HepG2 (cell line): ENCODE data around the gene DISP2. TPM values are rescaled to one million over a fixed set of nuclear protein-coding genes. Genes with fewer than 3 reads are reported as not detected.
A peak's percentile ranks its signal among the peaks of the same experiment; 100 is the strongest.

Source experiments
- ATAC-seq: fragments of 200-7000 bp; cut with Tn5 transposase; 3 replicates; pipeline ENCODE4 v1.9.1; 2020; ENCODE audit warnings: mild to moderate bottlenecking, moderate library complexity
- BruUV-seq: library from RNA; stranded (reverse); fragments of 400-500 nt; replicated peaks from 2 replicates; lab custom pipeline; 2021; lab: Mats Ljungman, UMichigan
- CTCF ChIA-PET: fragments of 300-600 bp; formaldehyde crosslinking; extraction: SDS; loops from one replicate; lab custom pipeline; 2021; ENCODE audit warnings: low total read pairs, inconsistent platforms, low intra/inter-chr PET ratio; lab: Yijun Ruan, JAX
- POLR2A ChIA-PET: fragments of 350-600 bp; sonication (Branson Sonifier 250); formaldehyde crosslinking; loops from one replicate; lab custom pipeline; 2020; ENCODE audit warnings: antibody characterized with exemption, inconsistent platforms; lab: Yijun Ruan, JAX
- DNase-seq: peaks from one replicate; pipeline ENCODE4 v3.0.0-alpha.2; 2015; ENCODE audit warnings: low spot score
- FAIRE-seq: peaks from 3 replicates; lab custom pipeline; 2011; peaks lifted over from hg19 to GRCh38; lab: Jason Lieb, UNC
- H2AFZ ChIP-seq: one replicate; pipeline ENCODE4 v1.6.1; 2011; ENCODE audit warnings: low read length, inconsistent platforms
- H3K27ac ChIP-seq: fragments of 300-600 bp; 3 replicates; pipeline ENCODE4 v1.8.0; 2011; ENCODE audit warnings: mixed run types, mild to moderate bottlenecking, mixed read lengths, low read length, inconsistent platforms; ENCODE audit not compliant: insufficient read depth; ENCODE audit errors: extremely low read length
- H3K27me3 ChIP-seq, 2 experiments: fragments of 200-600 bp in 1 of 2; 2 replicates in 1 of 2; 3 replicates in 1 of 2; pipeline versions ENCODE4 v1.6.0 to v1.8.0; 2011; ENCODE audit warnings: low read length in 2 of 2, mild to moderate bottlenecking in 2 of 2, moderate library complexity in 2 of 2, inconsistent platforms in 1 of 2; ENCODE audit not compliant: insufficient read depth in 2 of 2, control insufficient read depth in 1 of 2
- H3K36me3 ChIP-seq, 2 experiments: fragments of 200-600 bp in 1 of 2; replicated peaks in 1 of 2; 2 replicates in 1 of 2; 3 replicates in 1 of 2; pipeline versions ENCODE4 v1.5.1 to v1.8.0; 2011; ENCODE audit warnings: low read length in 2 of 2, inconsistent platforms in 1 of 2; ENCODE audit not compliant: insufficient read depth in 2 of 2, control insufficient read depth in 1 of 2
- H3K4me1 ChIP-seq: 2 replicates; pipeline ENCODE4 v1.5.1; 2012; ENCODE audit warnings: low read length, inconsistent platforms; ENCODE audit not compliant: insufficient read depth
- H3K4me2 ChIP-seq: 2 replicates; pipeline ENCODE4 v1.6.0; 2011; ENCODE audit warnings: low read depth, low read length, inconsistent platforms
- H3K4me3 ChIP-seq, 3 experiments: fragments of 200-600 bp in 1 of 3; sonication (generic), shearing (Covaris generic) in 1 of 3; replicated peaks in 1 of 3; 2 replicates each; pipeline ENCODE4 v1.5.1; 2011 to 2016; ENCODE audit warnings: low read length in 3 of 3, inconsistent platforms in 2 of 3, low read depth in 2 of 3, mild to moderate bottlenecking in 2 of 3, control low read depth in 1 of 3, mixed read lengths in 1 of 3; ENCODE audit not compliant: insufficient read depth in 1 of 3
- H3K79me2 ChIP-seq: one replicate; pipeline ENCODE4 v1.6.1; 2011; ENCODE audit warnings: low read length, inconsistent platforms; ENCODE audit not compliant: insufficient read depth
- H3K9ac ChIP-seq: 2 replicates; pipeline ENCODE4 v1.6.0; 2011; ENCODE audit warnings: mild to moderate bottlenecking, low read depth, low read length, inconsistent platforms; ENCODE audit not compliant: insufficient read depth
- H3K9me3 ChIP-seq: 2 replicates; pipeline ENCODE4 v1.5.1; 2012; ENCODE audit warnings: mild to moderate bottlenecking, low read length
- H4K20me1 ChIP-seq: 2 replicates; pipeline ENCODE4 v1.6.0; 2011; ENCODE audit warnings: inconsistent platforms, mild to moderate bottlenecking, low read length, moderate library complexity; ENCODE audit not compliant: insufficient read depth
- HNF1B ChIP-seq: sonication (generic); formaldehyde crosslinking; IDR thresholded peaks from 2 replicates; pipeline ENCODE4 v1.5.1; 2020; ENCODE audit warnings: mild to moderate bottlenecking, moderate library complexity, missing genetic modification reagents
- HOXA7 ChIP-seq: sonication (generic); formaldehyde crosslinking; IDR thresholded peaks from 2 replicates; pipeline ENCODE4 v1.8.1; 2022; ENCODE audit warnings: mild to moderate bottlenecking, missing genetic modification reagents, moderate library complexity
- PCBP1 ChIP-seq: fragments of 200-400 bp; formaldehyde crosslinking; IDR thresholded peaks from 2 replicates; pipeline ENCODE4 v1.6.1; 2017; ENCODE audit warnings: mild to moderate bottlenecking, low read depth, low read length, borderline replicate concordance
- PHF20 ChIP-seq: sonication (generic); formaldehyde crosslinking; IDR thresholded peaks from 2 replicates; pipeline ENCODE4 v1.5.0; 2020; ENCODE audit warnings: mild to moderate bottlenecking, missing genetic modification reagents
- SAP130 ChIP-seq: IDR thresholded peaks from 2 replicates; pipeline ENCODE4 v1.6.1; 2016; ENCODE audit warnings: low read depth
- SOX6 ChIP-seq, 2 experiments: fragments of 450-650 bp in 1 of 2; sonication (generic) in 1 of 2; formaldehyde crosslinking in 1 of 2; IDR thresholded peaks; 2 replicates each; pipeline versions ENCODE4 v1.4.0 to v1.6.1; 2017 to 2020; ENCODE audit warnings: antibody characterized with exemption in 1 of 2, mild to moderate bottlenecking in 1 of 2, missing genetic modification reagents in 1 of 2
- ZSCAN31 ChIP-seq: sonication (generic); formaldehyde crosslinking; IDR thresholded peaks from 2 replicates; pipeline ENCODE4 v1.5.0; 2020; ENCODE audit warnings: low read depth, mild to moderate bottlenecking, missing genetic modification reagents
- WGBS: methylation state at CpG from one replicate; pipeline ENCODE4 v1.1.6; 2017; ENCODE audit warnings: low lambda C conversion rate; 5-methylcytosine and 5-hydroxymethylcytosine counted together
- in situ Hi-C: cut with HindIII; loops from 2 replicates; pipeline ENCODE4 v1.10.0; 2017; ENCODE audit warnings: low pct_unique_long_range_greater_than_20kb; ENCODE audit not compliant: extremely low pct_ligation_motif_present
- intact Hi-C: fragments of 100-400 bp; cut with micrococcal nuclease; formaldehyde crosslinking; loops from one replicate; pipeline ENCODE4 v1.10.0; 2022; ENCODE audit not compliant: unreplicated experiment
- polyA plus RNA-seq, 8 experiments: library from polyadenylated mRNA; depleted of rRNA in 3 of 8; stranded (reverse) in 7 of 8; unstranded in 1 of 8; fragments of >200 nt; fragmentation: Illumina TruSeq in 4 of 8; extraction: Trizol in 4 of 8; gene quantifications; 2 replicates each; pipeline versions ENCODE4 v1.2.1 to v1.2.3, GENCODE V29; 2011 to 2016; ENCODE audit warnings: low read depth in 4 of 8, missing spikeins in 1 of 8, mixed read lengths in 1 of 8; ENCODE audit not compliant: insufficient read depth in 1 of 8
- total RNA-seq, 5 experiments: library from RNA; depleted of rRNA; stranded (reverse); fragments of >200 nt; fragmentation: Illumina TruSeq; extraction: Trizol; gene quantifications; 2 replicates each; pipeline ENCODE4 v1.2.3, GENCODE V29; 2016; ENCODE audit warnings: low read depth in 1 of 5
- TF ChIP-seq, protein P1 (sequence below): sonication (generic); formaldehyde crosslinking; IDR thresholded peaks from 2 replicates; pipeline ENCODE4 v1.4.0; 2020; ENCODE audit warnings: missing genetic modification reagents
- TF ChIP-seq, protein P2 (sequence below): sonication (generic); formaldehyde crosslinking; IDR thresholded peaks from 2 replicates; pipeline ENCODE4 v1.4.0; 2020; ENCODE audit warnings: missing genetic modification reagents

DISP2 gene
- total and polyA plus RNA-seq, 2 of the 13 experiments (the other 11 are each of a cell fraction or from before 2014, with no cell fraction given): 0.09 to 0.32 TPM

- H3K4me2 ChIP-seq: peak overlapping the region; percentile 81; the same call in 1 of the 2 replicates
- DNase-seq (no peak), ATAC-seq (no peak), FAIRE-seq (no peak)
- no peak overlapping the region for H2AFZ ChIP-seq
- TF ChIP-seq, protein P1, sequence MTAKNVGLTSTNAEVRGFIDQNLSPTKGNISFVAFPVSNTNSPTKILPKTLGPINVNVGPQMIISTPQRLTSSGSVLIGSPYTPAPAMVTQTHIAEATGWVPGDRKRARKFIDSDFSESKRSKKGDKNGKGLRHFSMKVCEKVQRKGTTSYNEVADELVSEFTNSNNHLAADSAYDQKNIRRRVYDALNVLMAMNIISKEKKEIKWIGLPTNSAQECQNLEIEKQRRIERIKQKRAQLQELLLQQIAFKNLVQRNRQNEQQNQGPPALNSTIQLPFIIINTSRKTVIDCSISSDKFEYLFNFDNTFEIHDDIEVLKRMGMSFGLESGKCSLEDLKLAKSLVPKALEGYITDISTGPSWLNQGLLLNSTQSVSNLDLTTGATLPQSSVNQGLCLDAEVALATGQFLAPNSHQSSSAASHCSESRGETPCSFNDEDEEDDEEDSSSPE (CRISPR knock-in tag): no peak
- 0 out of 2 replicates have a peak, but pooled peaks have one; percentile 3 for TF ChIP-seq PHF20 (CRISPR knock-in tag)
- no peaks in the 10 kb centered on the region for H4K20me1 ChIP-seq
- intact Hi-C loops (no loop called here), in situ Hi-C loops (no loop called here)
- H3K79me2 ChIP-seq: no peaks in the 10 kb centered on the region
- WGBS: 6% methylated on average over 1 of the region's 1 CpG
- no TSS peak for BruUV-seq
- no peak overlapping the region for H3K27ac ChIP-seq
- no peak overlapping the region for H3K9ac ChIP-seq
- H3K27me3 ChIP-seq: peaks cover 3 to 46% of the 10 kb centered on the region in 2 experiments; a peak in 4 of 5 replicates
- H3K4me1 ChIP-seq: peaks cover 25% of the 10 kb centered on the region
- H3K9me3 ChIP-seq: no peaks in the 10 kb centered on the region
- 0 out of 6 replicates have a peak overlapping the region, but pooled peaks of 1 of the 3 experiments have one; percentile 67 for H3K4me3 ChIP-seq
- POLR2A ChIA-PET: interaction anchor here (1.7 kb wide), 1 partner anchor 19 kb away, joined by 3 read pairs; no protein-coding TSS in a partner anchor
- CTCF ChIA-PET: no interaction called here
- H3K36me3 ChIP-seq: no peaks in the 10 kb centered on the region
Measured at GRCh38 chr15:40357246-40357645, 773 bp upstream of the DISP2 start.

GRCh38 chr15:40358471-40359353 is 693 bp downstream of the DISP2 start:
- CTCF ChIA-PET: no interaction called here
- POLR2A ChIA-PET: no interaction called here
- Histone ChIP-seq H3K36me3 (no peaks in the 10 kb centered on the region), H3K27me3 (peaks cover 3 to 52% of the 10 kb centered on the region in 2 experiments), H3K9ac (no peak overlapping the region), H3K9me3 (no peaks in the 10 kb centered on the region), H3K79me2 (no peaks in the 10 kb centered on the region), H3K4me3 (peak overlapping the region; percentile 42 to 67 (median 58)), H4K20me1 (no peaks in the 10 kb centered on the region), H3K4me1 (peaks cover 19% of the 10 kb centered on the region), H3K4me2 (peak overlapping the region; percentile 81), H2AFZ (no peak overlapping the region), H3K27ac (no peak overlapping the region)
- WGBS: 7% methylated on average over 22 of the region's 31 CpGs
- FAIRE-seq (no peak), DNase-seq (no peak), ATAC-seq (peak; percentile 4; the same call in 1 of the 3 replicates)
- intact Hi-C loops (no loop called here), in situ Hi-C loops (no loop called here)
- BruUV-seq: no TSS peak
- TF ChIP-seq SAP130 (CRISPR knock-in tag) (no peak), PCBP1 (0 out of 2 replicates have a peak, but pooled peaks have one; percentile 45), SOX6 (IDR thresholded peaks at IDR 0.05) (no peak), SOX6 (CRISPR knock-in tag; IDR thresholded peaks at IDR 0.05) (0 out of 2 replicates have a peak, but pooled peaks have one; percentile 9), ZSCAN31 (CRISPR knock-in tag) (no peak), HOXA7 (CRISPR knock-in tag) (no peak), HNF1B (CRISPR knock-in tag) (no peak)
- TF ChIP-seq, protein P2, sequence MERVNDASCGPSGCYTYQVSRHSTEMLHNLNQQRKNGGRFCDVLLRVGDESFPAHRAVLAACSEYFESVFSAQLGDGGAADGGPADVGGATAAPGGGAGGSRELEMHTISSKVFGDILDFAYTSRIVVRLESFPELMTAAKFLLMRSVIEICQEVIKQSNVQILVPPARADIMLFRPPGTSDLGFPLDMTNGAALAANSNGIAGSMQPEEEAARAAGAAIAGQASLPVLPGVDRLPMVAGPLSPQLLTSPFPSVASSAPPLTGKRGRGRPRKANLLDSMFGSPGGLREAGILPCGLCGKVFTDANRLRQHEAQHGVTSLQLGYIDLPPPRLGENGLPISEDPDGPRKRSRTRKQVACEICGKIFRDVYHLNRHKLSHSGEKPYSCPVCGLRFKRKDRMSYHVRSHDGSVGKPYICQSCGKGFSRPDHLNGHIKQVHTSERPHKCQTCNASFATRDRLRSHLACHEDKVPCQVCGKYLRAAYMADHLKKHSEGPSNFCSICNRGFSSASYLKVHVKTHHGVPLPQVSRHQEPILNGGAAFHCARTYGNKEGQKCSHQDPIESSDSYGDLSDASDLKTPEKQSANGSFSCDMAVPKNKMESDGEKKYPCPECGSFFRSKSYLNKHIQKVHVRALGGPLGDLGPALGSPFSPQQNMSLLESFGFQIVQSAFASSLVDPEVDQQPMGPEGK (CRISPR knock-in tag): peak; percentile 63
